GM18520 (cell line): ENCODE measurements around the gene ARFIP1.
A peak's percentile ranks its signal among the peaks of the same experiment; 100 is the strongest.

ENCODE experiments used
- ATAC-seq: cut with Tn5 transposase; IDR thresholded peaks from one replicate; pipeline ENCODE4 v1.9.1; 2021; ENCODE audit not compliant: unreplicated experiment

ARFIP1 gene

GRCh38 chr4:152937336-152938236 lies 157.8 kb downstream of the ARFIP1 start:
- ATAC-seq: no peak

- no peak for ATAC-seq
Measured at GRCh38 chr4:152938237-152938947, 158.6 kb downstream of the ARFIP1 start.

GRCh38 chr4:152939621-152940020 lies 159.9 kb downstream of the ARFIP1 start:
- no peak for ATAC-seq

DNA sequence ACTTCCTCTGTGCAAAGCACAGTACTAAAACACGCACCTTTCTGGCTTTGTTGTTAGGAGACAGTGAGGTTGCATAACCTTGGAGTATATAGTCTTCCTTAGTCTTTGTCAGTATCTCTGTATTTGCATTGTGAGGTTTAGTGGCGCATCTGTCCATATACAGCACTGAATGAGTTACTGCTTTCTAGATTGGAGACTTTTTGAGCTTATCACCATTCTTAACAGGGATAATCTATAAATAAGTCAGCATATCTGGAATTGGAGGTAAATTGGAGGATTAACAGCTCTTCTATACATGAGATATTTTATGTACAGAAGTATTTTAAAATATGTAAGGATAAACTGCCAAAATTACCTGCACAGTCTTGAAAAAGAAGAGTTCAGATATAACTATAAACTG lies 160.7 kb downstream of the ARFIP1 start:
- no peak for ATAC-seq

DNA sequence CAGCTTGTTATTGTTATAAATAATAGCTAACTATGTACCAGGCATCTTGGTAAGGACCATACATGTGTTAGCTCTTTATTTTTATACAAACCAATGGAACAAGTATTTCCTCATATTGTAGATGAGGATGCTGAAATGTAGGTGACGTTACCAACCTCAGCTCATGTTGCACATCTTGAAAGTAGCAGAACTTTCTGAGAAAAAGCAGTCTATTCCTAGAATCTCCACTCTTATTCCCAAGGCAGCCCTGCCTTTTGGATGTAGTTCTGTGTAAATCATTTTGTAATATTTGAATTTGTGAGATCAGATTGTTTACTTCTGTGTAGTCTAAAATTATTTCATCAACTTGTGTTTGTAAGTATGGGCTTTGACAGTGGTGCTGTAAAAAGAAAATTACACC lies 161.7 kb downstream of the ARFIP1 start:
- no peak for ATAC-seq

GRCh38 chr4:152942346-152942745 lies 162.6 kb downstream of the ARFIP1 start:
- no peak for ATAC-seq

- no peak for ATAC-seq
Measured at GRCh38 chr4:152943672-152944071, 163.9 kb downstream of the ARFIP1 start.

DNA sequence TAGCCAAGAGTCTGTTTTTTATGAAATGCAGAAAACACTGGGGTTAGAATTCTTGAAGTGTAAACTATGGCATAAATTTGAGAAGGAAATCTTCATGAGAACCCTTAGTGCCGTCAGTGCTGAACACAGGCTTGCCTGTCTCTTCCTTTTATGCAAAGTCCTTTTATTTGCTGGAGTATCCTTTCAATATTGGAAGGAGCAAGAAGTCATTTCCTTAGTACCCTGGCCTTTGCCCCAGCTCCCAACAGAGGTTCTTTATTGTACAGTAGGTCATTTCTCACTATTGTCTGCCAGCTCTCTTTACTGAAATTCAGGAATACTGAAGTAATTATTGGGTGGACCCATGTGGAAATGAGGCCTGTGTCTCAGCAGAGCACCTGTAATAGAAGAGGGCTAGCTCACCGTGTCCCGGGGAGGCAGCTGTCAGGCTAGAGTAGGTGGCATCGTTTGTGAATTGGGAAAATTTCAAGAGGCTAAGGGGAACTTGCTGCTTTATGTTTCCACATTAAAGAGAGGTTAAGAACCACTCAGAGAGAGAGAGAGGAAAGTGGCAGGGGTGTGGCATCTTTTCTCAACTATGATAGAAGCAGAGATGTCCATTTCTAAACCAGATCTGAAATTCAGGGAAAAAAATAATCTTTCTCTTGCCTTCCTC lies 165.0 kb downstream of the ARFIP1 start:
- no peak for ATAC-seq

DNA sequence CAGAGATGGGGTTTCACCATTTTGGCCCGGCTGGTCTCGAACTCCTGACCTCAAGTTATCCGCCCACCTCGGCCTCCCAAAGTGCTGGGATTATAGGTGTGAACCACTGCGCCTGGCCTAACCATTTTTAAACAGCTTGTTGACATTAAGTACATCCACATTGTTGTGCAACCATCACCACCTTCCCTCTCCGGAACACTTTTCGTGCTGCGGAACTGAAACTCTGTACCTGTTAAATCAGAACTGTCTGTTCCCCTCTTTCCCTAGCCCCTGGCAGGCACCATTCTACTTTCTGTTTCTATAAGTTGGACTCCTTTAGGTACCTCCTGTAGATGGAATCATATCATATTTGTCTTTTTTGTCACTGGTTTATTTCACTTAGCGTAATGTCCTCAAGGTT lies 165.9 kb downstream of the ARFIP1 start:
- no peak for ATAC-seq

GRCh38 chr4:152946446-152946845 lies 166.7 kb downstream of the ARFIP1 start:
- no peak for ATAC-seq

DNA sequence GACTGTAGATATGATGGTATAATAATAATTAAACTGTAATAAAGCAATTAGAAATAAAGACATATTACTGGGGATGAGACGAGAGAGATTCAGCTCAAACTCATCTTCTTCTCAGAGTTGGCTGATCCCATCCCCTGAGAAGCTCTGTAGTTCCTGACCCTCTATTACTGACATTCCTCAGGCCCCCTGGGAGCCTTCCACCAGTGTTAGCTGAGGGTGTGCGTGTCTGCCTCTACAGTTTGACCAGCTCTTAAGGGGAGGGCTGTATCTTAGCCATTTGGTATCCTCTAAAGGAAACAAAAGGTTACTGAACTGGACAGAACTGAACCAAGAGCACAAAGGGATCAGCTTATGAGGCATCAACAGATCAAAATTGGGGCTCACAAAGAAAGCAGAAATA lies 167.6 kb downstream of the ARFIP1 start:
- no peak for ATAC-seq

GRCh38 chr4:152949930-152950329 lies 170.2 kb downstream of the ARFIP1 start:
- no peak for ATAC-seq

- ATAC-seq: no peak
Measured at GRCh38 chr4:152950402-152951274, 170.9 kb downstream of the ARFIP1 start.

DNA sequence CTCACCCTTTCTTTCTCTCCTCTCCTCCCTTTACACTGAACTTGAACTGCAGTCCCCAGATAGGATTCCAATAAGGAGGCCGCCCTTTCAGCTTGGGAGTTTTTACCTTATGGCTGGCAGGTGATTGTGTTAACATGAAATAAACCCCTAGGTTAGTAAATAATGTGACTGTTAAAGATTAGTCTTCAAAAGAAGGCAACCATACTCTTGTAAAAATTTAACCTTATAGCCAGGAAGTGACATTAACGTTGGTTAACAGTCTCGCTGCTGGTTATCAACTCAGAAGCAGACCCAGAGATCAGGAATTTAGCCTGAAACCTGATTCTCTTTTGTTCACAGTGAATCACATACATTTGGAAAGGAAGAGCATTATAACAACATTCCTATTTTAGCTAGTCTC lies 171.6 kb downstream of the ARFIP1 start:
- no peak for ATAC-seq

DNA sequence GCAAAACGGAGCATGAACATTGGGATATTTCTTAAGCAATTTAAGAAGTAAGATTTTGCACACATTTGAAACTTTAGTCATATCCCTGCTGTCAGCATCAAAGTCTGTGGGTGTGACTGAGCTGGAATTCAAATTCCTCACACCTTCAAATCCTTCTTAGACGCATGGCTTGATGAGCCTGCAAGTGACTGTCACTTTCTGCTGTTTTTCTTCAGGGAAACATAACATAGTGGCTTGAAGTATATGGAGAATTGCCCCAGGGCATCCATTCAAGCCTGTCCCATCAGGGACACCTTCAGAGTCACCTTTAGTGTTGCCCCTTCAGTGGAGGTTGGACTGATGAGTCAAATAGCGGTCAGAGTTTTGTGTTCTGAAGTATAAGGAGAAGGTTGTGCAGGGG lies 173.8 kb downstream of the ARFIP1 start:
- ATAC-seq: no peak

DNA sequence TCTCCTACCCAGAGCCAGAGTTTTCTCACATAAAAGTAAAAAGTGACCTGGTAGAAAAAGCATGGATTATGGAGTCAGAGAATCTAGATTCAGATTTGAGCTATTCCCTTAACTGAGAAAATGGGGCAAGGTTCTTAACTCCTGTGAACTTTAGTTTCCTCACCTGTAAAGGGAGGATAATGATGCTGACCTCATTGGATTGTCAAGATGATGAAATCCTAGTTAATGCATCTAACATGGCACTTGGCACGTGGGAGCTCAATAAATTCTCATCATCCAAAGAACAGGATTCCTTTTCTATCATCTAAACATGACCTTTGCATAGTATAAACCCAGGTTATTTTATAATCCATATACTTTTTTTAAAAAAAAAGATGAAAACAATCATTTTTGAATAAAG lies 175.0 kb downstream of the ARFIP1 start:
- no peak for ATAC-seq

DNA sequence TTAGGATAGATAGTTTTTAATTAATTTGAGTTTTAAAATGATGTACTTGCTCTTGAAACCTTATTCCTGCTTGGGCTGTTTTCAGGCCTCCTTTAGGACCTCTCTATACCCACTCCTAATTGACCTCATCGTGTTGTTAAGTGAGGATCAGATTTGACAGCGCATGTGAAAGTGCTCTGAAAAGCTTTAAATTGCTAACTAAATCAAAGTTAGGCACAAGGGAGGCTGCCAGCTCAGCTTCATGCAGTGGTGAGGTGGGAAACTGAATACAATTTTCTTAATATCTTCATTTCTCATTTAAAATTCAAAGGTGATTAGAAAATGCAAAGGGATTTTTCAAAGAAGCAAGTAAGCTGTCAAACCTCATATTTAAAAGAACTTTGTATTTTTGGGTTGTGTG lies 176.4 kb downstream of the ARFIP1 start:
- ATAC-seq: no peak

GRCh38 chr4:152956650-152957436 lies 177.1 kb downstream of the ARFIP1 start:
- no peak for ATAC-seq

DNA sequence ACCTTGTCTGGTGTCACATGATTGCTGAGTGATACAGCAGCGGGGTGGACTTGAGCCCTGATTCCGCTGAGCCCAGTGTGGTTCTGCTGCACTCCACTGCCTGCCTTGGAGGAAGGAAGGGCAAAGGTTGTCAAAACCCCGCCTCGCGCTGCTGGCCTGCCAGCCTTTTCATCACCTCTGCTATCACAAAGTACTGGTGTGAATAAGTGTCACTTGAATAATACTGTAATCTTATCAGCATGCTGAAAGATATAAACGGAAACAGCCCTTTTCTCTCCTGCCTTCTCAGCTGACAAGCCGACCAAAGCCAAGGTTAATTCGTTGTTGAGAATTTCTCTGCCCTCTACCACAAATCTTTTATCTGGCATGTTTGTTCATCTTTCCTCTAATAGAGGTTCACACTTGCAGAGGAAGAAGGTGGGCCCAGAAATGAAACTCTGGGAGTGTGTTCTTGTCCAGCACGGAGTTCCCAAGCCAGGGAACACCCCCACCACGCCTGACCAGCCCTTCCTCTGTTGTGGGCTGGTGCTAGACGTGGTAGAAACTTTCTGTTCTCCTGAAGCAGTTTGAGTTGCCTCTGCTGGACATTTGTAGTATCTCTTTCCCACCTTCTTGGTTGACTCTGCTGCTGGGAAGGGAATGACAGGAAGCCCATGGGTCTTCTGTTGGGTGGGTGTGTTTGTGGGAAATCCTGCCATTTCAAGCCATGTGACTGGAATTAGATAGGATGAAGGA lies 177.8 kb downstream of the ARFIP1 start:
- ATAC-seq: peak; percentile 46
